Neural cell (in vitro differentiated cells): ENCODE data around the gene SRD5A1. TPM values are rescaled to one million over a fixed set of nuclear protein-coding genes. Genes with fewer than 3 reads are reported as not detected.

Source experiments
- H2AFZ ChIP-seq: fragments of 200-600, 300-800 bp; sonication (generic), shearing (Covaris generic); 2 replicates; pipeline ENCODE4 v1.6.0; 2014; ENCODE audit warnings: low read depth, mild to moderate bottlenecking, antibody characterized with exemption, low read length, moderate library complexity
- H3F3A ChIP-seq: fragments of 200-600 bp; shearing (Covaris generic); 2 replicates; pipeline ENCODE4 v1.6.1; 2016; ENCODE audit warnings: mild to moderate bottlenecking, moderate library complexity, mixed read lengths, antibody characterized with exemption, low read length; ENCODE audit not compliant: insufficient read depth, poor library complexity, severe bottlenecking
- H3K27ac ChIP-seq: fragments of 200-600, 300-800 bp; sonication (generic), shearing (Covaris generic); 2 replicates; pipeline ENCODE4 v1.5.1; 2014; ENCODE audit warnings: mild to moderate bottlenecking, low read length, moderate library complexity
- H3K27me3 ChIP-seq: fragments of 300-800, 200-600 bp; sonication (generic), shearing (Covaris generic); 2 replicates; pipeline ENCODE4 v1.6.0; 2014; ENCODE audit warnings: mild to moderate bottlenecking, low read depth, low read length, moderate library complexity; ENCODE audit not compliant: insufficient read depth
- H3K36me3 ChIP-seq: fragments of 300-800, 200-600 bp; sonication (generic), shearing (Covaris generic); 2 replicates; pipeline ENCODE4 v1.5.1; 2014; ENCODE audit warnings: mild to moderate bottlenecking, antibody characterized with exemption, low read length, moderate library complexity; ENCODE audit not compliant: insufficient read depth
- H3K4me2 ChIP-seq: fragments of 300-800, 200-600 bp; sonication (generic), shearing (Covaris generic); 2 replicates; pipeline ENCODE4 v1.6.0; 2014; ENCODE audit warnings: mild to moderate bottlenecking, low read length
- H3K4me3 ChIP-seq: fragments of 300-800, 200-600 bp; sonication (generic), shearing (Covaris generic); 2 replicates; pipeline ENCODE4 v1.5.1; 2014; ENCODE audit warnings: mild to moderate bottlenecking, low read length, moderate library complexity
- H3K79me2 ChIP-seq: fragments of 200-600 bp; shearing (Covaris generic); replicated peaks from 2 replicates; pipeline ENCODE4 v1.6.0; 2014; ENCODE audit warnings: mild to moderate bottlenecking, low read length, moderate library complexity; ENCODE audit not compliant: insufficient read depth
- H3K9ac ChIP-seq: fragments of 300-800, 200-600 bp; sonication (generic), shearing (Covaris generic); 2 replicates; pipeline ENCODE4 v1.6.1; 2016; ENCODE audit warnings: mild to moderate bottlenecking, low read length, mixed read lengths
- H3K9me2 ChIP-seq: fragments of 200-600 bp; shearing (Covaris generic); 2 replicates; pipeline ENCODE4 v1.6.1; 2016; ENCODE audit warnings: mild to moderate bottlenecking, low read length, mixed read lengths; ENCODE audit not compliant: insufficient read depth
- H3K9me3 ChIP-seq: fragments of 200-600, 300-800 bp; sonication (generic), shearing (Covaris generic); 2 replicates; pipeline ENCODE4 v1.6.1; 2016; ENCODE audit warnings: mild to moderate bottlenecking, mixed run types, low read length, moderate library complexity, mixed read lengths
- H4K20me1 ChIP-seq: fragments of 200-600 bp; shearing (Covaris generic); 2 replicates; pipeline ENCODE4 v1.6.1; 2016; ENCODE audit warnings: mild to moderate bottlenecking, mixed run types; ENCODE audit not compliant: insufficient read depth
- CTCF ChIP-seq: fragments of 450-650 bp; IDR thresholded peaks from 2 replicates; pipeline ENCODE4 v1.5.1; 2014; ENCODE audit warnings: antibody characterized with exemption, mild to moderate bottlenecking, moderate library complexity; ENCODE audit not compliant: poor library complexity, severe bottlenecking
- EP300 ChIP-seq: fragments of 450-650 bp; conservative IDR thresholded peaks from 2 replicates; pipeline ENCODE4 v1.6.1; 2014; ENCODE audit warnings: antibody characterized with exemption, mild to moderate bottlenecking, moderate library complexity; ENCODE audit not compliant: poor library complexity, severe bottlenecking
- EZH2 ChIP-seq: fragments of 200-600, 300-800 bp; shearing (Covaris generic), sonication (generic); IDR thresholded peaks from 2 replicates; pipeline ENCODE4 v1.6.1; 2014; ENCODE audit warnings: antibody characterized with exemption, low read length, borderline replicate concordance, mild to moderate bottlenecking; ENCODE audit not compliant: insufficient read depth, poor library complexity, severe bottlenecking
- MXI1 ChIP-seq: fragments of 450-650 bp; conservative IDR thresholded peaks from 2 replicates; pipeline ENCODE4 v1.6.1; 2014; ENCODE audit warnings: antibody characterized with exemption, mild to moderate bottlenecking; ENCODE audit not compliant: poor library complexity, severe bottlenecking
- POLR2AphosphoS5 ChIP-seq: IDR thresholded peaks from 2 replicates; pipeline ENCODE4 v1.6.1; 2012
- RAD21 ChIP-seq: fragments of 450-650 bp; conservative IDR thresholded peaks from 2 replicates; pipeline ENCODE4 v1.6.1; 2014; ENCODE audit warnings: antibody characterized with exemption, mild to moderate bottlenecking, moderate library complexity
- REST ChIP-seq: IDR thresholded peaks from 2 replicates; pipeline ENCODE4 v1.6.1; 2012; ENCODE audit warnings: borderline replicate concordance
- SMC3 ChIP-seq: fragments of 450-650 bp; conservative IDR thresholded peaks from 2 replicates; pipeline ENCODE4 v1.6.1; 2014; ENCODE audit warnings: antibody characterized with exemption, mild to moderate bottlenecking, moderate library complexity; ENCODE audit not compliant: poor library complexity
- TAF1 ChIP-seq: IDR thresholded peaks from 2 replicates; pipeline ENCODE4 v1.6.1; 2012; ENCODE audit warnings: low read depth
- polyA plus RNA-seq: library from polyadenylated mRNA; depleted of rRNA; stranded (reverse); fragments of >200 nt; gene quantifications from 2 replicates; pipeline ENCODE4 v1.2.3, GENCODE V29; 2014

The SRD5A1 gene
- polyA plus RNA-seq, 1 donor from 2014 or later: 122 TPM

- Histone ChIP-seq H3K27ac (no peak overlapping the region), H3K79me2 (no peaks in the 10 kb centered on the region), H2AFZ (no peak overlapping the region), H3K4me3 (no peak overlapping the region), H3K9me2 (no peaks in the 10 kb centered on the region), H3F3A (no peaks in the 10 kb centered on the region), H3K36me3 (no peaks in the 10 kb centered on the region), H3K27me3 (no peaks in the 10 kb centered on the region), H4K20me1 (no peaks in the 10 kb centered on the region), H3K9me3 (no peaks in the 10 kb centered on the region), H3K4me2 (no peak overlapping the region), H3K9ac (no peak overlapping the region)
- TF ChIP-seq CTCF: no peak
- no peak for TF ChIP-seq MXI1
- TF ChIP-seq TAF1: no peak
- no peak for TF ChIP-seq REST
- TF ChIP-seq RAD21: no peak
- no peak for TF ChIP-seq POLR2AphosphoS5
- no peak for TF ChIP-seq SMC3
- TF ChIP-seq EP300: no peak
- TF ChIP-seq EZH2: no peak
Measured at GRCh38 chr5:6699357-6699756, 66.1 kb downstream of the SRD5A1 start.

- Histone ChIP-seq H3F3A (no peaks in the 10 kb centered on the region), H4K20me1 (no peaks in the 10 kb centered on the region), H3K36me3 (no peaks in the 10 kb centered on the region), H3K4me3 (no peak overlapping the region), H2AFZ (no peak overlapping the region), H3K27me3 (no peaks in the 10 kb centered on the region), H3K9me3 (no peaks in the 10 kb centered on the region), H3K27ac (no peak overlapping the region), H3K4me2 (no peak overlapping the region), H3K9ac (no peak overlapping the region), H3K9me2 (no peaks in the 10 kb centered on the region), H3K79me2 (no peaks in the 10 kb centered on the region)
- TF ChIP-seq EP300 (no peak), MXI1 (no peak), RAD21 (no peak), POLR2AphosphoS5 (no peak), SMC3 (no peak), REST (no peak), TAF1 (no peak), CTCF (no peak), EZH2 (no peak)
Measured at GRCh38 chr5:6700074-6700684, 66.9 kb downstream of the SRD5A1 start.
